ENCODE data around the gene MTFR2. TPM values are rescaled to one million over a fixed set of nuclear protein-coding genes. Genes with fewer than 3 reads are reported as not detected.

Gene MTFR2
- total RNA-seq, 6 donors from 2014 or later = 1.0 to 9.4 (median 1.3) TPM; not detected in 1

DNA sequence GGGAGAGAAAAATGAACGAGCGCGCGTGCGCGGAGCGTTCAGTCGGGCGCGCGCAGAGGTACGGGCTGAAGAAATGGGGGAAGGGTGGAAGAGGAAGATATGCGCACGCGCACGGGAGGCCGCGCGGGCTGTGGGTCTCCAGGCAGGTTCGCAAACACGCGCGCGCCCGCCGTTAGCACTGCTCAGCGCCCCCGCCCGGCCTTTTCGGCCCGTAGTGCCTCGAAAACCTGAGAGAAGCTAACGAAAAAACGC lies 39.1 kb upstream of the MTFR2 start:
- Histone ChIP-seq H3K9me3 (no peaks in the 10 kb centered on the region), H3K4me1 (peaks cover 46 to 54% (median 48%) of the 10 kb centered on the region in 4 donors), H3K4me3 (peak overlapping the region; percentile 57 to 81 (median 68)), H3K27me3 (no peaks in the 10 kb centered on the region), H3K36me3 (no peaks in the 10 kb centered on the region), H3K27ac (peak overlapping the region; percentile 96 to 100 (median 100))
- 0 to 1% methylated on average over 18 to 24 of the region's 34 CpGs for WGBS, 2 donors
- peak; percentile 92 to 94 for ATAC-seq (ENCODE audit: low FRiP score in 2 of 2)
- DNase-seq = peak; percentile 94 to 97
- no peak for TF ChIP-seq EP300 (IDR thresholded peaks at IDR 0.05)
- TF ChIP-seq POLR2AphosphoS5 (IDR thresholded peaks at IDR 0.05) = no peak
- TF ChIP-seq, protein P1, sequence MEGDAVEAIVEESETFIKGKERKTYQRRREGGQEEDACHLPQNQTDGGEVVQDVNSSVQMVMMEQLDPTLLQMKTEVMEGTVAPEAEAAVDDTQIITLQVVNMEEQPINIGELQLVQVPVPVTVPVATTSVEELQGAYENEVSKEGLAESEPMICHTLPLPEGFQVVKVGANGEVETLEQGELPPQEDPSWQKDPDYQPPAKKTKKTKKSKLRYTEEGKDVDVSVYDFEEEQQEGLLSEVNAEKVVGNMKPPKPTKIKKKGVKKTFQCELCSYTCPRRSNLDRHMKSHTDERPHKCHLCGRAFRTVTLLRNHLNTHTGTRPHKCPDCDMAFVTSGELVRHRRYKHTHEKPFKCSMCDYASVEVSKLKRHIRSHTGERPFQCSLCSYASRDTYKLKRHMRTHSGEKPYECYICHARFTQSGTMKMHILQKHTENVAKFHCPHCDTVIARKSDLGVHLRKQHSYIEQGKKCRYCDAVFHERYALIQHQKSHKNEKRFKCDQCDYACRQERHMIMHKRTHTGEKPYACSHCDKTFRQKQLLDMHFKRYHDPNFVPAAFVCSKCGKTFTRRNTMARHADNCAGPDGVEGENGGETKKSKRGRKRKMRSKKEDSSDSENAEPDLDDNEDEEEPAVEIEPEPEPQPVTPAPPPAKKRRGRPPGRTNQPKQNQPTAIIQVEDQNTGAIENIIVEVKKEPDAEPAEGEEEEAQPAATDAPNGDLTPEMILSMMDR (IDR thresholded peaks at IDR 0.05) = peak in 1 of 6 experiments; percentile 3
- peak in 1 of 4 donors; percentile 85 for TF ChIP-seq POLR2A (IDR thresholded peaks at IDR 0.05)

DNA sequence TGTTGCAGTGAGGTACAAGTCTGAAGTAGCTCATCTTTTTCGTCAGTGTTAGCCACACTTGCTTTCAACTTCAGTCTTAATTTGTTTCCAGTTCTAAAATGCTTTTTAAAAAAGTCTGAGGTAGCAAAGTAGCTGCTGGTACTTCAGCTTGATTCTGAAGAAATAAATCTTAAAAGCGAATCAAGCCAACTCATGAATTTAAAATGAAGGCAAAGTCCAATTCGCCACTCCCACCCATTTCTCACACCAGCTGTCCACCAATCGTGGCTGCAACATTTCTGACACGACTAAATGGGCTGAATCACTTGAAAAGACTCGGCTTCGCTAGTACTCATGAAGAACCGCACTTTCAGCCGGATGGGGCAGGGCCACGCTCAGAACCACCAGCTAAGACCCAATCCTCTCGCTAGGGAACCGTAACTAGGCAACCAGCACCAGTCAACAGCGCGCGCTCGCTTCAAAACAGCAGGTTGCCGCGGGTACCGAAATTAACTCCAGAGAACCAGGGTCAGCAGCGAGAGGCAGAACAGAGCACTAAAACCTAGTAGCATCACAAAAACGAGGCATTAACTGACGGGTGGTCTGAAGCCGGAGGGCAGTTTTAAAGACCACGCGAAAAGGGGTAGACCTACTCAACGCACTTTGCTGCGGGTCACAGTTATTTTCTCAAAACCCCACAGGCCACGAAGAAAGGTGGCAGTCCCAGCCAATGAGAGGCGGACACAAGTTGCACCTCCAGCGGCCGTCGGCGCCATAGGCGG lies 38.6 kb upstream of the MTFR2 start:
- Histone ChIP-seq H3K4me1 (peaks cover 51 to 59% (median 52%) of the 10 kb centered on the region in 4 donors), H3K9me3 (no peaks in the 10 kb centered on the region), H3K4me3 (peak overlapping the region; percentile 57 to 81 (median 68)), H3K27me3 (no peaks in the 10 kb centered on the region), H3K27ac (peak overlapping the region; percentile 96 to 100 (median 100)), H3K36me3 (no peaks in the 10 kb centered on the region)
- 1 to 2% methylated on average over 34 of the region's 34 CpGs for WGBS, 2 donors
- peak; percentile 5 to 12 for TF ChIP-seq POLR2AphosphoS5 (IDR thresholded peaks at IDR 0.05)
- TF ChIP-seq POLR2A (IDR thresholded peaks at IDR 0.05) = peak in 2 of 4 donors; percentile 19 to 31
- TF ChIP-seq, protein P1 (IDR thresholded peaks at IDR 0.05) = peak; percentile 22 to 82 (median 58)
- peak in 1 of 4 donors; percentile 25 for TF ChIP-seq EP300 (IDR thresholded peaks at IDR 0.05)
- DNase-seq (peak; percentile 52 to 95), ATAC-seq (ENCODE audit: low FRiP score in 2 of 2) (peak; percentile 83 to 89)

DNA sequence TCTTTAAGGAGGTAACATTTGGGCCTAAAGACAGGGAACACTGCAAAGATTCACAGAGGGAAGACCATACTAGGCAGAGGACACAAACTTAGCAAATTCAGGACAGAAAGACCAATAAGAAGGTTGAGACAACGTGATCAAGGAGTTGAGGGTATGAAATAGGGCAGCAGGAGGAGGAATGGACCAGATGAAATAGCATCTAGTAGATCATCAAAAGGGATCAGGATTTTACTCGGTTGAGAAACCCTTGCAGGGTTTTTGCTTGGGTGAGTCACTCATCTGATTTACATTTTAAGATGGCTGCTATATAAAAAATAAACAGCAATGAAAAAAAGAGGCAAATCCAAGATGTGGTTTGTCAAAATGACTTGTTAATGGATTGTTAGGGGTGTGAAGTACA lies 34.8 kb upstream of the MTFR2 start:
- DNase-seq (no peak), ATAC-seq (ENCODE audit: low FRiP score in 2 of 2) (no peak)
- TF ChIP-seq POLR2AphosphoS5 (IDR thresholded peaks at IDR 0.05) (no peak), EP300 (IDR thresholded peaks at IDR 0.05) (no peak), POLR2A (IDR thresholded peaks at IDR 0.05) (no peak)
- TF ChIP-seq, protein P1 (IDR thresholded peaks at IDR 0.05) = no peak
- Histone ChIP-seq H3K27me3 (no peaks in the 10 kb centered on the region), H3K4me1 (peaks cover 77 to 85% (median 81%) of the 10 kb centered on the region in 4 donors), H3K9me3 (no peaks in the 10 kb centered on the region), H3K36me3 (peaks cover 0 to 19% (median 3%) of the 10 kb centered on the region in 4 donors), H3K4me3 (no peak overlapping the region), H3K27ac (peak overlapping the region in 1 of 4 donors; percentile 0)
- 34 to 35% methylated on average over 2 of the region's 2 CpGs for WGBS, 2 donors

DNA sequence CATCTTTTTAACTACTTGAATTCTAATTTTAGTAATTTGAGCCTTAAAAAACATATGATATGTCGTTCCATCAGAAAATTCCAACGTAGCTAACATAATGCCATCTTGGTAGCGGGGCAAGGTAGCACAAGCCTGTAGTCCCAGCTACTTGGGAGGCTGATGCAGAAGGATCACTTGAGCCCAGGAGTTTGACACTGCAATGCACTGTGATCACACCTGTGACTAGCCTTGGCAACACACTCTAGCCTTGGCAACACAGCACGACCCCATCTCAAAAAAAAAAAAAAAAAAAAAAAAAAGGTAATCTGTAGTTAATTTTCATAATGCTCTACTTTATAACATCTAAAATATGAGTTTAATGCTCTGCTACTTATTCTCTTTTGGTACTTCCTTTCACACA lies 32.8 kb upstream of the MTFR2 start:
- peaks cover 0 to 39% (median 3%) of the 10 kb centered on the region in 4 donors for H3K36me3 ChIP-seq
- H3K27ac ChIP-seq = no peak overlapping the region
- ATAC-seq (ENCODE audit: low FRiP score in 2 of 2) (no peak), DNase-seq (no peak)
- WGBS, 2 donors = 56 to 73% methylated on average over 4 of the region's 4 CpGs
- TF ChIP-seq POLR2A (IDR thresholded peaks at IDR 0.05) = no peak
- TF ChIP-seq POLR2AphosphoS5 (IDR thresholded peaks at IDR 0.05) = no peak
- TF ChIP-seq EP300 (IDR thresholded peaks at IDR 0.05) = no peak
- TF ChIP-seq, protein P1 (IDR thresholded peaks at IDR 0.05) = no peak
- no peak overlapping the region for H3K4me3 ChIP-seq
- H3K27me3 ChIP-seq = no peaks in the 10 kb centered on the region
- H3K9me3 ChIP-seq = no peaks in the 10 kb centered on the region
- peaks cover 76 to 82% (median 80%) of the 10 kb centered on the region in 4 donors for H3K4me1 ChIP-seq
